ENCODE data around the gene POLR1F. TPM values are rescaled to one million over a fixed set of nuclear protein-coding genes. Genes with fewer than 3 reads are reported as not detected.

Gene POLR1F
- 10 to 100 TPM in 1 of 2 donors, 1 to 10 TPM in 1; 9.8 to 16.4 TPM for total RNA-seq
- 1 to 10 TPM; 5.7 to 7.7 TPM for polyA plus RNA-seq
- long read RNA-seq, donor 1, transcript TWISTNB-201 (4 exons, 3,942 nt): major isoform, 18 of 22 reads
- long read RNA-seq, donor 1, partial matches to known transcripts: 0 of 22 reads
- long read RNA-seq, donor 1, other reads (novel, unspliced or antisense): 0 of 22 reads
- long read RNA-seq, donor 2, transcript TWISTNB-201 (4 exons, 3,942 nt): major isoform, 10 of 10 reads
- long read RNA-seq, donor 2, partial matches to known transcripts: 0 of 10 reads
- long read RNA-seq, donor 2, other reads (novel, unspliced or antisense): 0 of 10 reads
- long read RNA-seq, donor 3, transcript TWISTNB-202 (2 exons, 427 nt): minor isoform, 7 of 17 reads
- long read RNA-seq, donor 3, transcript TWISTNB-201 (4 exons, 3,942 nt): major isoform, 10 of 17 reads
- long read RNA-seq, donor 3, partial matches to known transcripts: 0 of 17 reads
- long read RNA-seq, donor 3, other reads (novel, unspliced or antisense): 0 of 17 reads
- long read RNA-seq, donor 4, transcript TWISTNB-201 (4 exons, 3,942 nt): major isoform, 10 of 11 reads
- long read RNA-seq, donor 4, partial matches to known transcripts: 0 of 11 reads
- long read RNA-seq, donor 4, other reads (novel, unspliced or antisense): 0 of 11 reads
- long read RNA-seq, donor 5, transcript TWISTNB-201 (4 exons, 3,942 nt): major isoform, 15 of 18 reads
- long read RNA-seq, donor 5, partial matches to known transcripts: 0 of 18 reads
- long read RNA-seq, donor 5, other reads (novel, unspliced or antisense): 0 of 18 reads

GRCh38 chr7:19708397-19709248, at the start of gene POLR1F:
Gene POLR1F, minus strand, starts transcription at chr7:19709037. Its CDS starts 21 bp downstream, at chr7:19709016.
- Histone ChIP-seq H3K4me1 (ENCODE audit: control insufficient read depth in 5 of 5, insufficient read depth in 5 of 5, low read length in 5 of 5) (peaks cover 2 to 17% (median 8%) of the 10 kb centered on the region in 5 donors), H3K27ac (ENCODE audit: low read depth in 1 of 2, low read length in 1 of 2) (peak within 1 kb of the TSS; percentile 64 to 87), H3K9me3 (ENCODE audit: control insufficient read depth in 4 of 4, insufficient read depth in 3 of 4, low read length in 3 of 4) (no peaks in the 10 kb centered on the region), H3K4me3 (peak within 1 kb of the TSS; percentile 99), H3K27me3 (ENCODE audit: control insufficient read depth in 3 of 3, insufficient read depth in 3 of 3, low read length in 2 of 3) (peaks cover 0 to 4% (median 0%) of the 10 kb centered on the region in 3 donors), H3K36me3 (ENCODE audit: control insufficient read depth in 4 of 4, insufficient read depth in 4 of 4, low read length in 4 of 4) (peaks cover 0 to 4% (median 2%) of the 10 kb centered on the region in 4 donors), H3K9ac (ENCODE audit: insufficient read depth in 1 of 2, low read length in 2 of 2) (peak within 1 kb of the TSS; percentile 88 to 90)
- WGBS, 2 donors: 1% methylated on average over 56 of the region's 56 CpGs
- TF ChIP-seq CTCF (IDR thresholded peaks at IDR 0.05; ENCODE audit: control extremely low read depth, extremely low read depth): peak; percentile 86
- DNase-seq: peak; percentile 97 to 98 (median 98)
- peak; percentile 98 for ATAC-seq (ENCODE audit: insufficient read depth, low FRiP score)

- 32 to 40% methylated on average over 6 of the region's 6 CpGs for WGBS, 2 donors
- ATAC-seq (ENCODE audit: insufficient read depth, low FRiP score) (no peak), DNase-seq (peak in 2 of 3 donors; percentile 35 to 46)
- H3K4me1 ChIP-seq (ENCODE audit: control insufficient read depth in 5 of 5, insufficient read depth in 5 of 5, low read length in 5 of 5): no peaks in the 10 kb centered on the region
- H3K9ac ChIP-seq (ENCODE audit: insufficient read depth in 1 of 2, low read length in 2 of 2): no peak overlapping the region
- no peaks in the 10 kb centered on the region for H3K27me3 ChIP-seq (ENCODE audit: control insufficient read depth in 3 of 3, insufficient read depth in 3 of 3, low read length in 2 of 3)
- no peaks in the 10 kb centered on the region for H3K36me3 ChIP-seq (ENCODE audit: control insufficient read depth in 4 of 4, insufficient read depth in 4 of 4, low read length in 4 of 4)
- no peaks in the 10 kb centered on the region for H3K9me3 ChIP-seq (ENCODE audit: control insufficient read depth in 4 of 4, insufficient read depth in 3 of 4, low read length in 3 of 4)
- TF ChIP-seq CTCF (IDR thresholded peaks at IDR 0.05; ENCODE audit: control extremely low read depth, extremely low read depth): peak; percentile 17
- no peak overlapping the region for H3K27ac ChIP-seq (ENCODE audit: low read depth in 1 of 2, low read length in 1 of 2)
- H3K4me3 ChIP-seq: no peak overlapping the region
These were observed 45.8 kb upstream of the POLR1F start for GRCh38 chr7:19754521-19755116.

GRCh38 chr7:19752020-19752419, 43.2 kb upstream of the POLR1F start:
- DNase-seq: peak in 2 of 3 donors; percentile 14 to 63
- no peak for ATAC-seq (ENCODE audit: insufficient read depth, low FRiP score)
- Histone ChIP-seq H3K36me3 (ENCODE audit: control insufficient read depth in 4 of 4, insufficient read depth in 4 of 4, low read length in 4 of 4) (no peaks in the 10 kb centered on the region), H3K27me3 (ENCODE audit: control insufficient read depth in 3 of 3, insufficient read depth in 3 of 3, low read length in 2 of 3) (no peaks in the 10 kb centered on the region), H3K9ac (ENCODE audit: insufficient read depth in 1 of 2, low read length in 2 of 2) (no peak overlapping the region), H3K9me3 (ENCODE audit: control insufficient read depth in 4 of 4, insufficient read depth in 3 of 4, low read length in 3 of 4) (no peaks in the 10 kb centered on the region), H3K4me3 (no peak overlapping the region), H3K4me1 (ENCODE audit: control insufficient read depth in 5 of 5, insufficient read depth in 5 of 5, low read length in 5 of 5) (no peaks in the 10 kb centered on the region), H3K27ac (ENCODE audit: low read depth in 1 of 2, low read length in 1 of 2) (no peak overlapping the region)
- 77 to 85% methylated on average over 3 of the region's 3 CpGs for WGBS, 2 donors
- TF ChIP-seq CTCF (IDR thresholded peaks at IDR 0.05; ENCODE audit: control extremely low read depth, extremely low read depth): no peak

Data from lung (tissue), 16 donors.